Renal cortical epithelial cell (primary cell): ENCODE results near the gene NUFIP1. TPM values are rescaled to one million over a fixed set of nuclear protein-coding genes. Genes with fewer than 3 reads are reported as not detected.

ENCODE experiments used
- total RNA-seq: library from RNA; depleted of rRNA; stranded (reverse); fragments of >200 nt; gene quantifications from 2 replicates; pipeline ENCODE4 v1.2.3, GENCODE V29; 2014

NUFIP1 gene
- total RNA-seq, 1 donor from 2014 or later: 5.2 TPM

Other genes with a start within 250 kb of the NUFIP1 start
- 22.1 and 32.5 TPM in 2 replicates for gene GPALPP1, start 67 bp upstream of the NUFIP1 start, total RNA-seq
- gene GTF2F2, start 131.0 kb upstream of the NUFIP1 start, total RNA-seq: 60.1 and 65.6 TPM in 2 replicates
- gene KCTD4, start 211.6 kb upstream of the NUFIP1 start, total RNA-seq: 6.7 and 8.5 TPM in 2 replicates